ENCODE measurements around the gene DCBLD1.

DNA sequence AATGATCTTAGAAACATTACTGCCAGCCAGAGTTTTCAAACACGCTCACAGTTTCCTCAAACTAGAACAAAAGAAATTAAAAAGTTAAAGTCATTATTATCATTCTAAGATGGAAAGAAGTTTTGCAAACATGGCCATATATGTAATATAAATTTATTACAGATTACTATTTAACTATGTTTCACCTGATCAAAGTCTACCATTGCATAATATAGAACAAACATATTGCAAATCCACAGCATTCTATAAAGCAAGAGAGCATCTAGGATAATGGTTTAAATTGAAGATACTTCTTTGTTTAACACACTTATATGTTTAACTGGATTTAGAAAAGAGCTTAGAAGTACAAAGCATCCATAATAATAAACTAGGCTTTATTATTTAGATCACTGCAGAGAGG is 26.2 kb upstream of the DCBLD1 start:
- TF ChIP-seq, protein P1, sequence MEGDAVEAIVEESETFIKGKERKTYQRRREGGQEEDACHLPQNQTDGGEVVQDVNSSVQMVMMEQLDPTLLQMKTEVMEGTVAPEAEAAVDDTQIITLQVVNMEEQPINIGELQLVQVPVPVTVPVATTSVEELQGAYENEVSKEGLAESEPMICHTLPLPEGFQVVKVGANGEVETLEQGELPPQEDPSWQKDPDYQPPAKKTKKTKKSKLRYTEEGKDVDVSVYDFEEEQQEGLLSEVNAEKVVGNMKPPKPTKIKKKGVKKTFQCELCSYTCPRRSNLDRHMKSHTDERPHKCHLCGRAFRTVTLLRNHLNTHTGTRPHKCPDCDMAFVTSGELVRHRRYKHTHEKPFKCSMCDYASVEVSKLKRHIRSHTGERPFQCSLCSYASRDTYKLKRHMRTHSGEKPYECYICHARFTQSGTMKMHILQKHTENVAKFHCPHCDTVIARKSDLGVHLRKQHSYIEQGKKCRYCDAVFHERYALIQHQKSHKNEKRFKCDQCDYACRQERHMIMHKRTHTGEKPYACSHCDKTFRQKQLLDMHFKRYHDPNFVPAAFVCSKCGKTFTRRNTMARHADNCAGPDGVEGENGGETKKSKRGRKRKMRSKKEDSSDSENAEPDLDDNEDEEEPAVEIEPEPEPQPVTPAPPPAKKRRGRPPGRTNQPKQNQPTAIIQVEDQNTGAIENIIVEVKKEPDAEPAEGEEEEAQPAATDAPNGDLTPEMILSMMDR (conservative IDR thresholded peaks at IDR 0.05; ENCODE audit: low read length), result no peak
- TF ChIP-seq EZH2phosphoT487 (IDR thresholded peaks at IDR 0.05; ENCODE audit: borderline replicate concordance), result no peak

Data from Loucy (cell line).